Gastrocnemius medialis (tissue), 4 donors: ENCODE data around the gene NTM.

ENCODE experiments used
- CTCF ChIP-seq, 5 experiments: fragments of 450-650 bp in 3 of 5; fragments of 200-600 bp in 2 of 5; sonication (generic) in 2 of 5; IDR thresholded peaks in 4 of 5; conservative IDR thresholded peaks in 1 of 5; 1 replicate in 4 of 5; 2 replicates in 1 of 5; pipeline ENCODE4 v1.5.1; 2016 to 2019; ENCODE audit warnings: antibody characterized with exemption in 5 of 5, mild to moderate bottlenecking in 3 of 5, moderate library complexity in 3 of 5
- POLR2A ChIP-seq, 2 donors: fragments of 450-650 bp; IDR thresholded peaks; one replicate each; pipeline ENCODE4 v1.6.1; 2017; ENCODE audit warnings: antibody characterized with exemption in 2 of 2, mild to moderate bottlenecking in 2 of 2, moderate library complexity in 2 of 2

GRCh38 chr11:131454490-131454889 lies 84.1 kb downstream of the NTM start:
- no peak for TF ChIP-seq CTCF (IDR thresholded peaks at IDR 0.05 in 4 of 5, conservative IDR thresholded peaks at IDR 0.05 in 1 of 5)
- TF ChIP-seq POLR2A (IDR thresholded peaks at IDR 0.05): no peak
